Hematopoietic multipotent progenitor cell treated with erythropoietin and hydrocortisone succinate and interleukin-3 and kit ligand, for 6 days (in vitro differentiated cells): ENCODE data around the gene GOLGA6L7.
A peak's percentile ranks its signal among the peaks of the same experiment; 100 is the strongest.
"Not testable (repeated sequence)": the region's sequence is repeated elsewhere in the genome, so short reads cannot be mapped to it uniquely, and the experiment has no call there.

Source experiments
- DNase-seq: peaks from one replicate; pipeline ENCODE4 v3.0.0-alpha.2; 2015

The GOLGA6L7 gene, protein sequence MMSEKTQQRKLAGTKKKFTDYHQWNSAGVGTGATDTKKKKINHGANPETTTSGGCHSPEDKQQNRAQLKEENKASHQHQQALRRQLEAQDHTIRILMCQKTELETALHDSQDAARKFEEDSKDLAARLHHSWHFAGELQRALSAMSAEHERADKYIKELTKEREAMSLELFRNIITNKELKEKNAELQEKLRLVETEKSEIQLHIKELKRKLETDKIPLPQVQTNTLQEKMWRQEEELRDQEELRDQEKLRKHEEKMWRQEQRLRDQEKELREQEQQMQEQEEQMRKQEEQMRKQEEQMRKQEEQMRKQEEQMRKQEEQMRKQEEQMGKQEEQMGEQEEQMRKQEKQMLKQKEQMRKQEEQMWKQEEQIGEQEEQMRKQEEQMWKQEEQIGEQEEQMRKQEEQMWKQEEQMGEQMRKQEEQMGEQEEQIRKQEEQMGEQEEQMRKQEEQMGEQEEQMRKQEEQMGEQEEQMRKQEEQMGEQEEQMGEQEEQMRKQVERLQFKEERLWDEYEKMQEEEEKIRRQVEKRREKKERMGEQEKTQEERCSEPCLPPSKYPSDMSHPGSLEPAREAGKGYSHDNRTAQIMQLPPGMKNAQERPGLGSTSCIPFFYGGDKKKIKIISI

DNA sequence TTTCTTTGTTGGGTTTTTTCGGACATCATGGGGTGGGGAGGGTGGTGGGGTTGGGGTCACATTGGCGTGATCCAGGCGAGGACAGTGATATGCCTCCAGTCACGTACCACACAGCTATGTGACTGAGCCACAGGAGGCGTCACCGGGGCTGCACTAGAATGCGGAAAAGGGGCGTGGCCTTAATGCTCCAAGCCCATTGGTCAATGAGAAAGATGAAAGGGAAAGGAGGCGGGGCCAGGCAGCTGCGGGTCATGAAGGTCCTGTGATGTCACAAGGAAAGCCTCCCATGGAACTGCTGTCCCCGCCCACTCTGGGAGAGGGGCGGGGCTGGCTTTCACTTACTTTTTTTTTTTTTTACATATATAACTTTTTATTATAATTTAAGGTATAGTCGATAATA is at the start of gene GOLGA6L7:
TSS of gene GOLGA6L7 (minus strand) at position 124 of the 400 bp plus-strand sequence. CDS start at position 29, 95 bp downstream.
- peak; percentile 10 for DNase-seq

DNA sequence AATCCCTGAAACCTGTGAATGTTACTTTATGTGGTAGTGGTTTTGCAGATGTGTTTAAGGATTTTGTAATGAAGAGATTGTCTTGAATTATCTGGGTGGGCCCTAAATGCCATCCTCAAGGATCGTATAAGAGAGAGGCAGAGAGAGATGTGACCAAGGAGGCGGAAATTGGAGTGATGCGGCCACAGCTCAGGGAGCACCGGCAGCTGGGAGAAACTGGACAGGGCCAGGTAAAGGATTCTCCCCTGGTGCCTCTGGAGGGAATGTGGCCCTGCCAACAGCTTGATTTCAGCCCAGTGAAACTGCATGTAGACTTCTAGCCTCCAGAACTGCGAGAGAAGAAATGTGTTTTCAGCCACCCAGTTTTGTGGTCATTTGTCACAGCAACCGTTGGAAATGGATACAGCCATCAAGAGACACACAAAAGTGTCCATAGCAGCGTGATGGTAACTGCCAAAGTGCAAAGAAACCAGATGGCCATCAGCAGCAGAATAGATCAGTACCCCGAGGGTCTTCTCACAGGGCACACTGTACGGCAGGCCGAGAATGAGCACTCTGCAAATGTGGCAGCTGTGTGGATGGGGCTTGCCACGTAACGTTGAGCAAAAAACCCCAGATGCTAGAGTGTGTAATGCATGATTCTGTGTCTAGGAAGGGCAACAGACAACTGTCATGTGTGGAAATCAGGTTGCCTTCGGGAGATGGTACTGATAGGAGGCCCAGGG is 49.6 kb upstream of the GOLGA6L7 start:
- no peak for DNase-seq

DNA sequence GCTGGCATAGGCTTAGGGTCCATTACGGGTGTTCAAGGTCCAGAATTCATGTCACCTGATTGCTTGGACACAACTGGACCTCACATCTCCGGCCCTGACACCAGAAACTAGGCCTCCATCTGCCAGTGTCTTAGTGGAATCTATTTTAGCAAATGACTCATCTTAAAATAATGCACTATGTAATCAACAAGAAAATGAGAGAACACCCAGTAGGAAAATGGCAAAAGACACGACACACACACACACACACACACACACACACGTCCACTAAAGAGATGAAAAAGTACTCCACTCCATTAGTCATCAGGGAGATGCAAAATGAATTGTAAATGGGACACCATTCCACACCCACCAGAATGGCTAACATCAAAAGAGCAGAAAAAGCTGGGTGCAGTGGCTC is 48.5 kb upstream of the GOLGA6L7 start:
- DNase-seq = no peak

- DNase-seq = no peak
These were observed 47.1 kb upstream of the GOLGA6L7 start for GRCh38 chr15:28895566-28895965.

DNA sequence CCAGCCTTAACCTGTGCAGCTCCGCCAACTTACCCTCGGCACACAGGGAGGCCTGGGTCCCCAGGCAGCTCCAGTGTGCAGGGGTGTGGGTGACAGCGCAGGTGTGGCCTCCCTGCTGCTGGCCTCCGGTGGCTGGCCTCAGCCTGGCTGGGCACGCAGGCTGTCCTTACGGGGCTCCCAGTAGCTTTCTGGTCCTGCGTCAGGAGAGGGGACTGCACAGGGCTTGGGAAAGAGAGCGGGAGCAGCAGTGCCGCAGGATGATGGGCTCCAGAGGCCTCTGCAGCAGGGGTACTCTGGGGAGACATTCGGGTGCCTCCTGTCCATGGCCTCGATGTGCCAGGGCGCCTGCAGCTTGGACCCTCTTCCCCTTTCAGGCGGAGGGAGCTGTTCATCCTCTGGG is 46.7 kb upstream of the GOLGA6L7 start:
- DNase-seq = no peak

DNA sequence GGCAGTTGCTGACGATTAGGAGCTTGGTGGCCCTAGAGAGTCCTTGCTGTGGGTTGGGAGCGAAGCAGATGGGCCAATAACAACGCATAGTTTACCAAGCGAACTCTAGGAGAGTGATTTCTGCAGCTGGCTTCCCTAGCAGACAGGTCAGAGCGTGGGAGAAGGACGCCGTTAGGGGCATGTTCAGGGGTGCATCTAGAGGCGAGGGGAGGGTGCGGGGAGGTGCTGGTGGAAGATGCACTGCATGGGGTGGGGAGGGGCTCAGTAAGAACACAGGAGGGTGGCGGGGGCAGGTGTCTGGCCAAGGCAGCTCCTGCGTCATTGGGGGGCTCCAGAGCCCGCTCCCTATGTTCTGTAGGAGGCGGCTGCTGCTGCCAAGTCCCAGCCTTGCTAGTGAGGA is 46.2 kb upstream of the GOLGA6L7 start:
- DNase-seq = no peak

GRCh38 chr15:28892789-28893610 is 44.6 kb upstream of the GOLGA6L7 start:
- DNase-seq = no peak

DNA sequence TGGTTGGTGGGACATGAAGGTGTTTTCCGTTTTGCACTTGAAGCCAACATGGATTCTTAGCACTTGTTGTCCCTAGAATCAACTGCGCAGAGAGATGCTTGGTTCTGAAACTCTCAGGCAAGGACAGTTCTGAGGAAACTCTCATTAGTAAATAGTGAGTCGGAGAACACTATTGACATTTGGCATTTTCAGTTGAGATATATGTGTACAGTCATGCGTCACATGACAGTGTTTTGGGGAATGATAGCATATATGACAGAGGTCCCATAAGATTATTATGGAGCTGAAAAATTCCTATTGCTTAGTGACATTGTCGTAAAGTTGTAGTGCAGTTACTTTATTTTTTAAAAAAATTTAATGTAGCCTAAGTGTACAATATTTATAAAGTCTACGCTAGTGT is 43.1 kb upstream of the GOLGA6L7 start:
- DNase-seq = no peak

DNA sequence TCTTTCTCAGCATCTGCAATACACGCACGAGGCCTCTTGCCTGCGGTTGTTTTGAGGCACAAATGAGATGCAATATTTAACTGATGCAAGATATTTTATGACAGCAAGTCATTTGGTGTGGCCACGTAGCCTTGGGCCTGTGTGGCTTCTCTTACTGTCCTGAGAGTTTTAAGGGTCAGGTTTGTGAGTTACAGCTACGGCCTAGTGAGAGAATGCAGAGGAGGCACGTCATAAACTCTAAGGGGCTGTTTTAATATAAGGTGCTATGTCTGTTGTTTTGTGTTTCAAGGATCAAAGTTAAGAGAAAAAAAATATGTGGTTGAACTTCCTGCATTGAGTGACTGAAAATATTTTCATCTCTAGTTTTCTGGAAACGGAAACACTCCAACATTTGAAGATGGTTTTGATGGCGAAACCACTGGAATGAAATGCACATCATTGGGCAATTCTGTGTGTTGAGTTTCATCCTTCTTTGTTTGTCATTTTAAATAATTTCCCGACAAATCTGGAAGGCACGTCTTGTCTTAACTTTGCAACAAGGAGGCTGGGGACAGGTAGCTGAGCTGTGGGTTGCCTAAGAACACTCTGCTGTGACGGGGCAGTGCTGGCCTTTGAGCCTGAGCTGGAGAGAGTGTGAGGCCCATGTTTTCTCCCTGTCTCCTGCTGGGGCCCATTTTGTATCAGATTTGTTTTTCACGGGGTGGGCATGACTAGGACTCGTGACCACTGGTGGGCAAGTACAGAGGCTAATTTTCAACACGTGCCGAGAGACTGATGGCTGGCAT is 42.5 kb upstream of the GOLGA6L7 start:
- no peak for DNase-seq

GRCh38 chr15:28890291-28890690 is 41.8 kb upstream of the GOLGA6L7 start:
- DNase-seq = not testable (repeated sequence)

GRCh38 chr15:28889871-28890270 is 41.4 kb upstream of the GOLGA6L7 start:
- DNase-seq = not testable (repeated sequence)

DNA sequence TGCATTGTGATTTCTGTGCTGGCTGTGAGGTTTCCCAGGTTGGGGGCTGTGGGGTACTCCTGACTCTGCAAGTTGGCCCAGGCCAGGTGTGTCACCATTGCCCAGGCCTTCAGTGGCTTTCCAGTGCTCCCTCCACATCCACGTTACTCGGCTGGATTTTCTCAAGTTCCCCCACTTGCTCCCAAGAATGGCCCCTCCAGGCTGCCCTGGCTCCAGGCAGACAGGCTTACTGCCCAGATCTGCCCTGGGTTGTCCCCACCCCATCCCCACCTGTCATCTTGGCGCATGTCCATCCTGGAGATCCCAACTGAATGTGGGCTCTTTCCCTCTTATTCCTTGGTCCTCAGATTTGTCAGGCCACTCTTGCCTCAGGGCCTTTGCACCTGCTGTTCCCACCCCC is 40.9 kb upstream of the GOLGA6L7 start:
- DNase-seq = no peak

- no peak for DNase-seq
These were observed 40.5 kb upstream of the GOLGA6L7 start for GRCh38 chr15:28888900-28889299.

- no peak for DNase-seq
These were observed 40.0 kb upstream of the GOLGA6L7 start for GRCh38 chr15:28888302-28888894.

- no peak for DNase-seq
These were observed 39.1 kb upstream of the GOLGA6L7 start for GRCh38 chr15:28887339-28888174.

DNA sequence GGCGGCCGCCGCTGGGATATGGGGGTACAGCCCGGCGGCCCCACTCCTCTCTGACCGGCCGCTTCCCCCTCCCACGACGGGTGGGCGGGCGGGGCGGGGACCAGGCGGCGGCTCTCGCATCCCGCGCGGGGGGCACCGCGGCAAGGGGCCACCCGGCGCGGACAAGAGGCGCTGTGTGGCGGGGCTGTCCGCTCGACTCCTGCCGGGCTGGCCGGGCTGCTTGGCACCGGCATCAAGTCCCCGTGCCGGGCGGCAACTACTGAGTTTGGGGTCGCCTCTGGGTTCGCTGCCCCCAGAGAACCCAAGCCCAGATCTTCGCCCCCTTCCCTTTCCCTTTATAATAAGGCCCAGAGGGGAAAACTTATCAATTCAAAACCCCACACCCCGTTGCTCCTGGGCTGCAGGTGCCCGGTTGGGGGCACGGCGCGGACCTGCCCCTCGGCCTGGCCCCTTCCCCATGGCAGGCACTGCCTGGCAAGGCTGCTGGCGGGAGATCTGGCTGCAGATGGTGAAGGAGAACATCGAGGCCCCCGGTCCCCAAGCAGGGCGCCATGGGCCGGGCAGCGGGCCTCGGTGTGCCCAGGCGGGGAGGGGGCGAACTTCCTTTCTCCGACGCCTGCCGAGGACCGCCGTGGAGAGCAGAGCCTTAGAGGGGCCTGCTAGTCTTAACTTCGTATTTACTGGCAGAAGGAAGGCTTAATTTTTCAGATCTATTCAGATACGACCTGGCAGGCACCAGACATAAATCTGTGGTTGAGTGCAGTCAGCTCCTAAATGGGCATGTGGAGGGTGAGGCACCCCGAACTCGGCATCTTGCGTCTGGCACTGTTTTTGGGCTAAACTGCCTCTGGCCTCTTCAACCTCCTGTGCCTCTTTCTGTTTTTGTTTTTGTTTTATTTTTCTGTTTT is 38.2 kb upstream of the GOLGA6L7 start:
- DNase-seq = peak; percentile 26

GRCh38 chr15:28885630-28886430 is 37.4 kb upstream of the GOLGA6L7 start, which contains the start of gene APBA2:
TSS of gene APBA2 (plus strand) at chr15:28885974. CDS start at chr15:29053885, 167,911 bp downstream.
- peak; percentile 66 for DNase-seq

DNA sequence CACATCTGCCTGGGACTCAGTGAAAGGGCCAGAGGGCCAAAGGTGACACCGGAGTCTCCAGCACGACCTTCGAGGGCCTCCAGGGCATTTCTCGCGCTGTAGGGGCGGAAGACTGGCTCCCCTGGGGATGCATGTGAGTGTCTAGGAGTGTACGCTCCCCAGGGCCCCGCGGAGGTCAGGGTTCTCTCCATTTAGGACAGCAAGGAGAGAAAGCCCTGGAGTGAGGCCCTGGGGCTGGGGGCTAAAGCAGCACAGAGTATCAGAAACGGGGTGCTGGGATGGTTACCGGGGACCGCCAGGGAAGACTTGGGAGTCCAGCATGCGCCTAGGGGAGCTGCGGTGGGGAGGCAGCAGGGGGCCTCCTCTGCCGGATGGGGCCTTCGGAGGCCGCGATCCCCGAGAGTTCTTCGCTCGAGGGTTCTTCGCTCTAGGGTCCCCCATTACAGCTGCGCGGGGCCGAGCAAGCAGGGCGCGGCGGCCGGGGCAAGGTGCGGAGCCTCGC is 36.7 kb upstream of the GOLGA6L7 start:
- peak; percentile 22 for DNase-seq
